HCT116 (cell line): ENCODE data around the gene PLD4. TPM values are rescaled to one million over a fixed set of nuclear protein-coding genes. Genes with fewer than 3 reads are reported as not detected.

ENCODE experiments used
- ATAC-seq: fragments of 200-7000 bp; cut with Tn5 transposase; 2 replicates; pipeline ENCODE4 v1.9.1; 2020; ENCODE audit warnings: mild to moderate bottlenecking, moderate library complexity
- BruUV-seq: library from RNA; stranded (reverse); fragments of 400-500 nt; replicated peaks from 2 replicates; lab custom pipeline; 2021; lab: Mats Ljungman, UMichigan
- CTCF ChIA-PET: fragments of 300-600 bp; sonication (Branson Sonifier 250); formaldehyde crosslinking; loops from one replicate; lab custom pipeline; 2021; ENCODE audit warnings: antibody characterized with exemption; lab: Charles Lee
- POLR2A ChIA-PET: fragments of 300-600, 350-600 bp; sonication (Branson Sonifier 250); formaldehyde crosslinking; loops from one replicate; lab custom pipeline; 2021; ENCODE audit warnings: antibody characterized with exemption; lab: Charles Lee
- RAD21 ChIA-PET, 2 experiments: fragments of 300-600 bp; sonication (Branson Sonifier 250); formaldehyde crosslinking; loops; one replicate each; lab custom pipeline; 2023; ENCODE audit warnings: low total read pairs in 2 of 2; ENCODE audit not compliant: uncharacterized antibody in 2 of 2, unreplicated experiment in 2 of 2, low non-redundant PET in 1 of 2; lab: Charles Lee
- DNase-seq: peaks from one replicate; pipeline ENCODE4 v3.0.0-alpha.2; 2010; ENCODE audit warnings: low read depth, low spot score
- H2AFZ ChIP-seq: fragments of 200-600 bp; shearing (Covaris generic), sonication (generic); 2 replicates; pipeline ENCODE4 v1.6.1; 2017; ENCODE audit warnings: low read depth, mixed run types, mixed read lengths, antibody characterized with exemption, low read length; ENCODE audit not compliant: poor library complexity, severe bottlenecking
- H3K27ac ChIP-seq: 2 replicates; pipeline ENCODE4 v1.5.1; 2012; ENCODE audit warnings: low read depth, low read length
- H3K27me3 ChIP-seq: fragments of 200-600 bp; sonication (generic); 2 replicates; pipeline ENCODE4 v1.6.1; 2016; ENCODE audit warnings: mixed run types, low read length, mixed read lengths; ENCODE audit not compliant: insufficient read depth
- H3K36me3 ChIP-seq, 2 experiments: fragments of 200-500 bp in 1 of 2; fragments of 200-600 bp in 1 of 2; sonication (Bioruptor generic) in 1 of 2; sonication (generic) in 1 of 2; 2 replicates each; pipeline versions ENCODE4 v1.5.1 to v1.6.1; 2014 to 2016; ENCODE audit warnings: low read length in 2 of 2, inconsistent platforms in 1 of 2, mixed read lengths in 1 of 2, mixed run types in 1 of 2; ENCODE audit not compliant: insufficient read depth in 2 of 2, control insufficient read depth in 1 of 2
- H3K4me1 ChIP-seq, 2 experiments: fragments of 200-600 bp in 1 of 2; sonication (generic) in 1 of 2; 2 replicates each; pipeline versions ENCODE4 v1.5.1 to v1.6.1; 2012 to 2017; ENCODE audit warnings: low read length in 2 of 2, inconsistent platforms in 1 of 2, mild to moderate bottlenecking in 1 of 2, mixed read lengths in 1 of 2, mixed run types in 1 of 2, moderate library complexity in 1 of 2; ENCODE audit not compliant: insufficient read depth in 2 of 2, control insufficient read depth in 1 of 2
- H3K4me2 ChIP-seq: fragments of 200-600 bp; sonication (generic); 2 replicates; pipeline ENCODE4 v1.6.1; 2017; ENCODE audit warnings: mixed run types, low read length, mixed read lengths
- H3K4me3 ChIP-seq, 2 experiments: fragments of 200-600 bp in 1 of 2; sonication (generic) in 1 of 2; replicated peaks in 1 of 2; 2 replicates each; pipeline ENCODE4 v1.5.1; 2011 to 2016; ENCODE audit warnings: low read length in 2 of 2, control low read depth in 1 of 2, low read depth in 1 of 2, mild to moderate bottlenecking in 1 of 2, mixed read lengths in 1 of 2, mixed run types in 1 of 2
- H3K79me2 ChIP-seq: fragments of 200-600 bp; sonication (generic); 2 replicates; pipeline ENCODE4 v1.6.1; 2017; ENCODE audit warnings: mild to moderate bottlenecking, mixed run types, low read length, moderate library complexity, mixed read lengths; ENCODE audit not compliant: insufficient read depth
- H3K9ac ChIP-seq: fragments of 200-600 bp; sonication (generic); 2 replicates; pipeline ENCODE4 v1.6.1; 2016; ENCODE audit warnings: low read length, mixed read lengths
- H3K9me2 ChIP-seq: fragments of 200-600 bp; sonication (generic), shearing (Covaris generic); 2 replicates; pipeline ENCODE4 v1.6.1; 2017; ENCODE audit warnings: mixed run types, mild to moderate bottlenecking, moderate library complexity; ENCODE audit not compliant: insufficient read depth
- H3K9me3 ChIP-seq, 2 experiments: fragments of 200-500 bp in 1 of 2; fragments of 200-600 bp in 1 of 2; sonication (Bioruptor generic) in 1 of 2; sonication (generic) in 1 of 2; 2 replicates each; pipeline ENCODE4 v1.6.1; 2014 to 2017; ENCODE audit warnings: low read length in 2 of 2, mixed read lengths in 2 of 2, inconsistent platforms in 1 of 2, low read depth in 1 of 2, mild to moderate bottlenecking in 1 of 2, mixed run types in 1 of 2, moderate library complexity in 1 of 2; ENCODE audit not compliant: control insufficient read depth in 1 of 2, insufficient read depth in 1 of 2
- H4K20me1 ChIP-seq: fragments of 200-600 bp; sonication (generic), shearing (Covaris generic); 2 replicates; pipeline ENCODE4 v1.6.1; 2017; ENCODE audit warnings: mixed run types, mild to moderate bottlenecking, moderate library complexity; ENCODE audit not compliant: insufficient read depth
- EZH2 ChIP-seq: fragments of 200-600 bp; sonication (generic); IDR thresholded peaks from 2 replicates; pipeline ENCODE4 v1.6.1; 2017; ENCODE audit warnings: antibody characterized with exemption, mixed run types
- POLR2AphosphoS5 ChIP-seq: IDR thresholded peaks from 2 replicates; pipeline ENCODE4 v1.6.1; 2011; ENCODE audit warnings: mild to moderate bottlenecking, low read depth, low read length, moderate library complexity
- SRF ChIP-seq: IDR thresholded peaks from 2 replicates; pipeline ENCODE4 v1.6.1; 2012; ENCODE audit warnings: low read depth
- ZFX ChIP-seq: fragments of 450-650 bp; IDR thresholded peaks from 2 replicates; pipeline ENCODE4 v1.6.1; 2017
- intact Hi-C: fragments of 100-400 bp; cut with micrococcal nuclease; formaldehyde crosslinking; loops from 2 replicates; pipeline ENCODE4 v1.10.0; 2022
- total RNA-seq: library from RNA; stranded (reverse); gene quantifications from one replicate; pipeline ENCODE4 v1.2.1, GENCODE V29; 2021; ENCODE audit not compliant: unreplicated experiment
- TF ChIP-seq, protein P1 (sequence below): IDR thresholded peaks from 2 replicates; pipeline ENCODE4 v1.6.1; 2012

The PLD4 gene
- total RNA-seq, 1 experiment from 2014 or later, result 0.12 TPM

- BruUV-seq, result TSS peak; percentile 61
- Histone ChIP-seq H3K79me2 (peaks cover 4% of the 10 kb centered on the region; the same call in 1 of the 2 replicates), H3K4me3 (peak overlapping the region; percentile 75 to 80), H3K4me2 (peak overlapping the region; percentile 90), H3K9ac (peak overlapping the region; percentile 80), H3K9me3 (no peaks in the 10 kb centered on the region), H3K9me2 (no peaks in the 10 kb centered on the region), H2AFZ (no peak overlapping the region), H3K4me1 (peaks cover 62 to 82% of the 10 kb centered on the region in 2 experiments), H3K27me3 (no peaks in the 10 kb centered on the region), H3K36me3 (no peaks in the 10 kb centered on the region), H4K20me1 (no peaks in the 10 kb centered on the region), H3K27ac (peak overlapping the region; percentile 77)
- TF ChIP-seq EZH2 (no peak), ZFX (0 out of 2 replicates have a peak, but pooled peaks have one; percentile 3), POLR2AphosphoS5 (no peak; the same call in 1 of the 2 replicates), SRF (no peak)
- TF ChIP-seq, protein P1, sequence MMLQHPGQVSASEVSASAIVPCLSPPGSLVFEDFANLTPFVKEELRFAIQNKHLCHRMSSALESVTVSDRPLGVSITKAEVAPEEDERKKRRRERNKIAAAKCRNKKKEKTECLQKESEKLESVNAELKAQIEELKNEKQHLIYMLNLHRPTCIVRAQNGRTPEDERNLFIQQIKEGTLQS, result no peak
- intact Hi-C loops, result loop anchor here (10.0 kb wide), 1 partner anchor 188 kb away; the partner anchor contains the start of gene JAG2
- POLR2A ChIA-PET, result no interaction called here
- RAD21 ChIA-PET, result no interaction called here
- CTCF ChIA-PET, result interaction anchor here (5.3 kb wide), 1 partner anchor 69 kb away, joined by 56 read pairs; no protein-coding TSS in a partner anchor
- DNase-seq (no peak), ATAC-seq (no peak)
Observed at GRCh38 chr14:104977008-104977680, 52.5 kb downstream of the PLD4 start.
